ENCODE measurements around the gene TTK. TPM values are rescaled to one million over a fixed set of nuclear protein-coding genes. Genes with fewer than 3 reads are reported as not detected.

The TTK gene
- total RNA-seq, 1 donor from 2014 or later = 32.1 TPM

DNA sequence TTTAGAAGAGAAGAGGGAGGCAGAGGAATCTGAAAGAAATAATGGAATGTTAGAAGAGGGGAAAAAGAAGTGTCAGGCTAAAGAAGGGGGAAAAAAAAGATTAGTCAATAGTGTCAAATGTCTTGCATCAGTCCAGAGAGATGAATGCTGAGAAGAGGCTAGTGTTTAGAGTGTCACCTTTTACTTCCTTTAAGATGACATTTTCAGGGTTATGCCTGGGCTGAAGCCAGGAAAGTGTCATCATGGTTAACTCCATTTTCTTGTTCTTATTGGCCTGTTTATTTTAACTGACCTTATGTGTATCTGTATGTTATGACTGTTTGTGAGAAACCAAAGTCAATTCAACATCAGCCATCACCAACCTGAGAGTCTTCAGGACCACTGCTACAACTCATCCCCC lies 87.1 kb downstream of the TTK start:
- Mint-ChIP-seq H3K9me3 (no peaks in the 10 kb centered on the region), H3K4me3 (no peak overlapping the region), H3K27me3 (no peaks in the 10 kb centered on the region), H3K4me1 (ENCODE audit: unreplicated experiment) (no peaks in the 10 kb centered on the region), H3K36me3 (no peaks in the 10 kb centered on the region), H3K27ac (no peak overlapping the region)
- TF ChIP-seq, protein P1, sequence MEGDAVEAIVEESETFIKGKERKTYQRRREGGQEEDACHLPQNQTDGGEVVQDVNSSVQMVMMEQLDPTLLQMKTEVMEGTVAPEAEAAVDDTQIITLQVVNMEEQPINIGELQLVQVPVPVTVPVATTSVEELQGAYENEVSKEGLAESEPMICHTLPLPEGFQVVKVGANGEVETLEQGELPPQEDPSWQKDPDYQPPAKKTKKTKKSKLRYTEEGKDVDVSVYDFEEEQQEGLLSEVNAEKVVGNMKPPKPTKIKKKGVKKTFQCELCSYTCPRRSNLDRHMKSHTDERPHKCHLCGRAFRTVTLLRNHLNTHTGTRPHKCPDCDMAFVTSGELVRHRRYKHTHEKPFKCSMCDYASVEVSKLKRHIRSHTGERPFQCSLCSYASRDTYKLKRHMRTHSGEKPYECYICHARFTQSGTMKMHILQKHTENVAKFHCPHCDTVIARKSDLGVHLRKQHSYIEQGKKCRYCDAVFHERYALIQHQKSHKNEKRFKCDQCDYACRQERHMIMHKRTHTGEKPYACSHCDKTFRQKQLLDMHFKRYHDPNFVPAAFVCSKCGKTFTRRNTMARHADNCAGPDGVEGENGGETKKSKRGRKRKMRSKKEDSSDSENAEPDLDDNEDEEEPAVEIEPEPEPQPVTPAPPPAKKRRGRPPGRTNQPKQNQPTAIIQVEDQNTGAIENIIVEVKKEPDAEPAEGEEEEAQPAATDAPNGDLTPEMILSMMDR (conservative IDR thresholded peaks at IDR 0.05) = no peak
- DNase-seq (ENCODE audit: extremely low spot score, unreplicated experiment) = no peak

Other genes starting within 250 kb of the TTK start
- gene ELOVL4, start 57.1 kb upstream of the TTK start, total RNA-seq (ENCODE audit: low replicate concordance) = 9.1 and 11.5 TPM in 2 replicates
- gene BCKDHB, start 102.0 kb downstream of the TTK start, total RNA-seq (ENCODE audit: low replicate concordance) = 21.3 and 33.2 TPM in 2 replicates